ENCODE results near the gene CLNK. TPM values are rescaled to one million over a fixed set of nuclear protein-coding genes. Genes with fewer than 3 reads are reported as not detected.

CLNK gene
- total and polyA plus RNA-seq, 10 donors = 0.39 to 2.8 (median 1.3) TPM

DNA sequence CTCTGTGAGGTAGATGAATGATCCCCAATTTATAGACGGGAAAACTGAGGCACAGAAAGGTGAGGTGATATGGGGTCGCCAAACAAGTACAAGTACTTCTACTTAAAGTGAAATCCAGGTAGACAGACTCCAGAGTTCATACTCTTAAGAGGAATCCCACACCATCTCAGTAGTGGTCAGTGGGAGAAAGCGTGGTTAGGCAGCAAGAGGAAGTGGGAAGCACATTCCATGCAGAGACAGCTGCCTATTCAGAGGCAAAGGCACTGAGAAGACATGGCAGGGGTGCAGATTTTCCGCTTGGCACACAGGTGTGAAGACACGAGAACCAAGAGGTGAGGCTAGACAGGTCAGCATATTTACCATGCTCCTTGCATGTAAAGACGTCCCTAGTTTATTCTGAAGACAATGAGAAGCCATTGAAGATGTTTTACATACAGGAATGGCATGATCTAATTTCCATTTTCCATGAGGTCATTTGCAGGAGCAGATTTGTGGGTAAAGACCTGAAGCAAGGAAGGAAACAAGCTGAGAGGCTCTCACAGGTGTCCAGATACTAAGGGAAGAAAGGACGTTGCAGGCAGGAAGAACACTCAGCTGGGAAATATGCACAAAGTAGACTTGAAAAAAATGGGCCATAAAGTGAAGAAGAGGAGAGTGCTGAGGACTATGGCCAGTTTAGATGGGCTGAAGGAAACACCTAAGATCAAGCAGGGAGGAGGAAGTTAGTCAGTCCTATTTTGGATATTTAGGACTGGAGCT lies 17.3 kb upstream of the CLNK start:
- no peaks in the 10 kb centered on the region for H3K4me1 ChIP-seq
- H3K27me3 ChIP-seq (replicated peaks in 1 of 7) = no peaks in the 10 kb centered on the region
- peaks cover 0 to 3% (median 0%) of the 10 kb centered on the region in 8 donors for H3K9me3 ChIP-seq
- intact Hi-C loops (cut with DNase I; ENCODE audit: low total_unique reads) = no loop called here
- no peak for DNase-seq
- no peaks in the 10 kb centered on the region for H3K36me3 ChIP-seq
- 63 to 72% (median 68%) methylated on average over 7 of the region's 7 CpGs for WGBS, 5 donors
- H3K27ac ChIP-seq = no peak overlapping the region
- no peak for TF ChIP-seq POLR2AphosphoS5 (IDR thresholded peaks at IDR 0.05)
- TF ChIP-seq POLR2A (IDR thresholded peaks at IDR 0.05) = no peak
- TF ChIP-seq CTCF (IDR thresholded peaks at IDR 0.05 in 8 of 11, conservative IDR thresholded peaks at IDR 0.05 in 3 of 11) = no peak
- H3K4me3 ChIP-seq = no peak overlapping the region

GRCh38 chr4:10701161-10701560 lies 16.6 kb upstream of the CLNK start:
- Histone ChIP-seq H3K4me3 (no peak overlapping the region), H3K4me1 (no peaks in the 10 kb centered on the region), H3K27ac (no peak overlapping the region), H3K36me3 (no peaks in the 10 kb centered on the region), H3K27me3 (replicated peaks in 1 of 7) (no peaks in the 10 kb centered on the region), H3K9me3 (peaks cover 0 to 3% (median 0%) of the 10 kb centered on the region in 8 donors)
- TF ChIP-seq POLR2A (IDR thresholded peaks at IDR 0.05) (no peak), POLR2AphosphoS5 (IDR thresholded peaks at IDR 0.05) (no peak), CTCF (IDR thresholded peaks at IDR 0.05 in 8 of 11, conservative IDR thresholded peaks at IDR 0.05 in 3 of 11) (no peak)
- no peak for DNase-seq
- intact Hi-C loops (cut with DNase I; ENCODE audit: low total_unique reads) = no loop called here
- WGBS, 5 donors = 45 to 61% (median 54%) methylated on average over 3 of the region's 3 CpGs

GRCh38 chr4:10698172-10698571 lies 13.6 kb upstream of the CLNK start:
- H3K27ac ChIP-seq = no peak overlapping the region
- DNase-seq = no peak
- peaks cover 0 to 3% (median 0%) of the 10 kb centered on the region in 8 donors for H3K9me3 ChIP-seq
- no peaks in the 10 kb centered on the region for H3K36me3 ChIP-seq
- intact Hi-C loops (cut with DNase I; ENCODE audit: low total_unique reads) = no loop called here
- H3K27me3 ChIP-seq (replicated peaks in 1 of 7) = no peaks in the 10 kb centered on the region
- H3K4me1 ChIP-seq = no peaks in the 10 kb centered on the region
- 96 to 100% (median 98%) methylated on average over 1 of the region's 1 CpG for WGBS, 5 donors
- TF ChIP-seq CTCF (IDR thresholded peaks at IDR 0.05 in 8 of 11, conservative IDR thresholded peaks at IDR 0.05 in 3 of 11) (no peak), POLR2A (IDR thresholded peaks at IDR 0.05) (no peak), POLR2AphosphoS5 (IDR thresholded peaks at IDR 0.05) (no peak)
- no peak overlapping the region for H3K4me3 ChIP-seq

GRCh38 chr4:10697086-10697485 lies 12.5 kb upstream of the CLNK start:
- intact Hi-C loops (cut with DNase I; ENCODE audit: low total_unique reads) = no loop called here
- no peaks in the 10 kb centered on the region for H3K27me3 ChIP-seq (replicated peaks in 1 of 7)
- no peak for DNase-seq
- no peak for TF ChIP-seq POLR2A (IDR thresholded peaks at IDR 0.05)
- no peak for TF ChIP-seq CTCF (IDR thresholded peaks at IDR 0.05 in 8 of 11, conservative IDR thresholded peaks at IDR 0.05 in 3 of 11)
- TF ChIP-seq POLR2AphosphoS5 (IDR thresholded peaks at IDR 0.05) = no peak
- no peak overlapping the region for H3K27ac ChIP-seq
- WGBS, 5 donors = 61 to 92% (median 81%) methylated on average over 5 of the region's 5 CpGs
- H3K4me3 ChIP-seq = no peak overlapping the region
- H3K4me1 ChIP-seq = no peaks in the 10 kb centered on the region
- no peaks in the 10 kb centered on the region for H3K36me3 ChIP-seq
- peaks cover 0 to 3% (median 0%) of the 10 kb centered on the region in 8 donors for H3K9me3 ChIP-seq
